HG03378 (cell line): Measurements from ENCODE around the gene NIPAL1.
"Not testable (repeated sequence)": the region's sequence is repeated elsewhere in the genome, so short reads cannot be mapped to it uniquely, and the experiment has no call there.

Experiments
- ATAC-seq: cut with Tn5 transposase; IDR thresholded peaks from one replicate; pipeline ENCODE4 v1.9.1; 2021; ENCODE audit warnings: mild to moderate bottlenecking, moderate library complexity; ENCODE audit not compliant: unreplicated experiment

NIPAL1 gene

DNA sequence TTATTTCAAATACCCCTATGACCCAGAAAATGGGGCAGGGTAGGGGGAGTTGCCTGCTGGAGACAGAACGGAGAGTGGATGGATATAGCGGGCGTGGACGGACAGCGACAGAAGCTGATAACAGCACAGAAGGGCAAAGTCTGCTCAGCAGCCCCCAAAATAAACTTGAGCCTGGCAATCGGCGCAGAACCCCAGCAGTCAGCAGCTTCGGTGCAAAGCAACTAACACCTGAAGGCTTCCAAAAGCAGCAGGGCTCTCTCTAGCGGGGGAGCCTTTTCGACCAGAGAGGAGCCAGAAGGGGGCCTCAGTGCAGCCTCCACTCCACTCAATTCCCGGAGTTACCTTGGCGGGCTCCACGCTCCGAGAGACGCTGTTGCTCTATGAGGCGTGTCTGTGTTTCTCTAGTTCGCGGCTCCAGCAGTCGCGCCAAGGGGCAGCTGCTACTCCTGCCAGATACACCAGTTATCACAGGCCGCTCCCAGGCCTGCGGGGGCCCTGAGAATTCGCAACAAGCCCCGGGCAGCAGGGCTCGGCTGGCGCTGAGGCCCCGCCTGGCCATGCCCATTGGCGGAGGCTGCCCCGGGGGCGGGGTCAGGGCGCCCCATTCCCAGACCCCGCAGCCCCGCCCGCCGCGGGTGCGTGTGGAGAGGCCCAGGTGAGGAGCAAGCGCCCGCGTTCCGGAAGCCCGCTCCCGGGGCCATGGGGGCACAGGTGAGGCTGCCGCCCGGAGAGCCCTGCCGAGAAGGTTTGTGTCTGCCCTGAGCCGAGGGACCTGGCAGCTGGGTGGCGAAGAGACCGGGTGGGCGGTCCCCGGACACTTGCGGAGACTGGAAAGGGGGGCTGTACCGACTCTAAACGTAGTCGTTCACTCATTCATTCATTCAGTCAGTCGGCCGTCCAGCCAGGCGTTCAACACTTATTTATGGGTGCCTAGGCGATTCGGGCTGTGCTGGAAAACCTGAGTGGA is at the start of gene NIPAL1, which contains the start of gene CNGA1:
Gene NIPAL1, plus strand, starts transcription at position 632 of the 967 bp plus-strand sequence. Its CDS starts 68 bp downstream, at position 700.
Gene CNGA1, minus strand, starts transcription at position 541 of the 967 bp plus-strand sequence. CDS start 63,992 bp downstream, outside the sequence.
- peak; percentile 78 for ATAC-seq

DNA sequence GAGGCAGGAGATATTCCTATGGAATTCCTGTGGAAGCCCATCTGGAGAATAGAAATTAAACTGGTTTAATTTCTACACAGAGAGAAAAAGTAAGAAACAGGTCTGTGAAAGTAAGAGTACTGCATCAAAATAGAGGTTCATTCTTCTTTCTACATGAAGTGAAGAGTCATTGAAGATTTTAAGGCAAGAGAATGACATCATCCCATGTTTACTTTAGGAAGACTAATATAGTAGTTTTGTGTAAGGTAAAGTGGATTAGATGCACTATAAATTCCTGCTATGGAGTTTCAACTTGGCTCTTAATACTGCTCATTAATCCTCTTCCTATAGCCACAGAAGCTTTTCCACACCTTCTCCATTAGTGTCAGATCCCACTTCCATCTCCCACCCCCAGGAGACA is 47.7 kb upstream of the NIPAL1 start:
- ATAC-seq = no peak

DNA sequence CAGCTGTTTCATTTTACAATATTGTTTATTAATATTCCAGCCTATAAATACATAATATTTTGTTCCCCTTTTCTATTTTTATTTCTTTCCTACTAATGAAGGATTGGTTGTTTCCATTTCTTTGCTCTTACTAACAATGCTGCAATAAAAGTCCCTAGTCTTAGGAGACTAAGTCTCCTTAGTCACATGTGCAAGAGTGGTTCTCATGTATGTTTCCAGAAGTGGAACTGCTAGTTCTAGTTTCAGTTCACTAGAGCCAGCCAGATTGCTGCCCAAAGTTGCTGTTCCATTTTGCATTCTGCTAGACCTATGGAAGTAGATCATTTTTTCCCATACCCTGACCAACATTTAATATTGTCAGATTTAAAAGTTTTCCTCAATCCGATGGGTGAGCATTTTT is 44.4 kb upstream of the NIPAL1 start:
- peak; percentile 94 for ATAC-seq

DNA sequence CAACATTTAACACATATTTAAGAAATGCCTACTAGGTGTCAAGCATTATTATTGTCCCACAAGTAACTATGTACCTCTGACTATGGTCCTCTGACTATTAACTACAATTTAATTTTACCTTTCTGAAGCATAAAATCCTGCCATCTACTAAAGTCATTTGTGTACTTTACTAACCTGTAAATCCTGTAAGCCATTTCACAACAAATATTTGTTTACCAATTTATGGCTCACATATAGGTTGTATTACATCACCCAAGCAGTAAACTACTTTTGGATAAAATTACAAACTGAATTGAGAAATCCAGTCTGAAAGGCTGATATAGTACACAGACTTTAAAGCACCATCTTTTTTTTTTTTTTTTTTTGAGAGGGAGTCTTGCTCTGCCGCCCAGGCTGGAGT is 43.9 kb upstream of the NIPAL1 start:
- no peak for ATAC-seq

DNA sequence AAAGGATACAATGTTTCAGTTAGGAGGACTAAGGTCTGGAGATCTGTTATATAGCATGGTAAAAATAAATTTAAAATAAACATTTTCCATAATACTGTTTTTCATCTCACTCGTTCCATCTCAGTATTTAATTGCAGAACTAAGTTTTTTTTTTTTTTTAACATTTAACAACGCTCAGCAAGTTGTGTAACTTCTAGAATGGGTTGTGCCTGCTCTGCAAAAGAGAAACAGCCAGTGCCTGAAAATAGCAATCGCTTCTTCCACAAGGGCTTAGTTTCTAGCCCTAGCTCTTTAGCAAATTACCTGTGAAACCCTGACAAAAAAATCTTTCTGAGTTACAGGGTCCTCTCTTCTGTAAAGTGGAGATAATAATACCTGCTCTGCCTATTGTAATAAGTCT is 42.0 kb upstream of the NIPAL1 start:
- no peak for ATAC-seq

DNA sequence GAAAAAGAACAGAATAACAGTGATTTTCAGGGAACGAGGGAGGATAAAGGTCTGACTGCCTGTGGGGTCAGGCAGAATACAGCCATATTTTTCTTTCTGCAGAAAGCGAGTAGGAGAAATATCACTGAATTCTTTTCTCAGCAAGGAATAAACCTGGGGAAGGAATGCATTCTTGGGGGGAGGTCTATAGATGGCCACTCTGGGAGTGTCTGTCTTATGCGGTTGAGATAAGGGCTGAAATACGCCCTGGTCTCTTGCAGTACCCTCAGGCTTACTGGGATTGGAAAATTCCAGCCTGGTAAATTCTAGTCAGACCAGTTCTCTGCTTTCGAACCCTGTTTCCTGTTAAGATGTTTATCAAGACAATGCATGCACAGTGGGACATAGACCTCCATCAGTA is 26.4 kb upstream of the NIPAL1 start:
- no peak for ATAC-seq

DNA sequence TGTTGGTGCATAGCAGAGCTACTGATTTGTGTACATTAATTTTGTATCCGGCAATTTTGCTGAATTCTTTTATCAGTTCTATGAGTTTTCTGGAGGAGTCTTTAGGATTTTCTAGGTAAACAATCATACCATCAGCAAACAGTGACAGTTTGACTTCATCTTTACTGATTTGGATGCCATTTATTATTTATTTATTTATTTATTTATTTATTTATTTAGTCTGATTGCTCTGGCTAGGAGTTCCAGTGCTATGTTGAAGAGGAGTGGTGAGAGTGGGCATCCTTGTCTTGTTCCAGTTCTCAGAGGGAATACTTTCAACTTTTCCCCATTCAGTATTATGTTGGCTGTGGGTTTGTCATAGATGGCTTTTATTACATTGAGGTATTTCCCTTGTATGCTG is 24.1 kb upstream of the NIPAL1 start:
- not testable (repeated sequence) for ATAC-seq

DNA sequence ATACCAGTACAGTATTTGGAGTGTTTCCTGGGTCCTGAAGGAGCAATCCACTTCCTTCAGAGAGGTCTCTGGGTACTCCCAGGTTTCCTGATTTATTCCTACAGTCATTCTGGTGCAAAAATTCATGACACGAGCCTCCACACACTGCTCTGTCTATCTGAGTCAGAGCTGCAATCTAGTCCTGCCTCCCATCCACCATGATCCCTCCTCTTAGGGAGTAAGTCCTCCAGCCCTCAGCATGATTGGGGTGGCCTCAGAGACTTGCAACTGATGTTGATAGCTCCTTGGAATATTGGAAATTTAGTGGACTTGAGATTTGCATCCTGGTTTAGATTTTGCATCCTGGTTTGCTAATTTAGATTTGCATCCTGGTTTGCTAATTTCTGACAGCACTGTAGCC is 20.6 kb upstream of the NIPAL1 start:
- no peak for ATAC-seq

DNA sequence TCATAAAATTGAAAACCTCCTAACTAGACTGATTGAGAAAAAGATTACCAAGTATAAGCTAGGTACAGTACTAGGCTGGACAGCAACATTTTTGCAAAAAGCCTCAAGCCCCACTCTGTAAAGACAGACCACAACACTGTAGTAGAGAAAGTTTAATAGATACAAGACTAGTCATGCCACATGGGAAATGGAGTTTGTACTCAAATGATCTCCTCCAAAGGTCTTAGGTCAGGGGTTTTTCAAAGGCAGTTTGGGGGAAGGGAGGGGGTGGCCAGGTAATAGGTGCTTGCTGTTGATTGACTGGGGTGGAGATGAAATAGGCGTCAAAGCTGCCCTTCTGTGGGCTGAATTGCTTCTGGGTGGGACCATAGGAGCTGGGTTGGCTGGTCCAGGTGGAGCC is 14.3 kb upstream of the NIPAL1 start:
- ATAC-seq = no peak

DNA sequence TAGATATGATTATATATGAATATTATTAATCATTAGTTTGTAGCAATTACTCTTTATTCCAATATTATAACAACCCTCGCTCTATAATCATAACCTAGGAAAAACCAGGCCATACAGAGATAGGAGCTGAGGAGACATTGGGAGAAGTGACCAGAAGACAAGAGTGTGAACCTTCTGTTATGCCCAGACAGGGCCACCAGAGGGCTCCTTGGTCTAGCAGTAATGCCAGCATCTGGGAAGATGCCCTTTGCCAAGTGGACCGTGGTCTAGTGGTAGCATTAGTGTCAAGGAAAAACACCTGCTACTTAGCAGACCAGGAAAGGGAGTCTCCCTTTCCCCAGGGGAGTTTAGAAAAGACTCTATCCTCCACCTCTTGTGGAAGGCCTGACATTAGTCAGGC is 13.0 kb upstream of the NIPAL1 start:
- ATAC-seq = not testable (repeated sequence)

DNA sequence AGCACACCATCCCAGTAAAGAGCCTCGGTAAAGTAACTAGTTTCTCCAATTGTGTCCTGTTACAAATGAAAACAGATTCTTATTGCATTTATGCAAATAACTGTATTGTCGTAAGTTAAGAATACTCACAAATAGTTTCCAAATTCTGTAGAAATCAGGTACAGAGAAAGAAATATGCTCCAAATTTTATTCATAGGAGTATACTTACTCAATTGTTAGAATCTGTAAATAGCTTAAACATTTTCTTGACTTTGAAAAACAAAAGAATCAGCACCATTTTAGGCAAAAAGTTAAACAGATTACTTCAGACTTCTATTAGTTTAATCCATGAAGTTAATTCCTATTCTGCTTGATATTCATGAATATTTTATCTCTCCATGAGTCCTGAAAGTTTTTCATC is 10.8 kb upstream of the NIPAL1 start:
- no peak for ATAC-seq

DNA sequence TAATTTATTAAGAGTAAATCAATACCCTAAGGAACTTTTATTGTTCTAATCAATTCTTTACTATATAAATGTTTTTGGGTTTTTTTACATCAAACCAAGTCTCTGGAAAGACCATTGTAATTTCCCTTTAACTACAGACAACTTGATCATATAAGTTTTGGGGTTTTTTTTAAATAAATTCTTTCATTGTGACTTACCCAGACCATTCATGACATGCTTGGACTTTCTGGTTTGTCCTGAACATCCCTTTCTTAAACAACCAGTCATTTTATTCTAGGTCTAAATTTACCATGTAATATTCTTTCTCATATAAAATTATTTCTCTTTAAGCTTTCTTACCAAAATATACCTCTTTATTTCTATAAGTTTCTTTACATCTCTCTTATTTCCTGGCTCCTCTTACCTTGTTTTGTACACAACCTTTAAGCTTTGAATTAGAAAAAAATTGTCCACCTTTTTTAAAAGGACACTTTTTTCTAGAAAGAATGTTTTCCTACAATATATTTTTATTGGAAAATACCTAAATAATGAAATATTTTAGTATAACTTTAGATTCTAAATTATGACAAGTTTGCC is 8.5 kb upstream of the NIPAL1 start:
- no peak for ATAC-seq

DNA sequence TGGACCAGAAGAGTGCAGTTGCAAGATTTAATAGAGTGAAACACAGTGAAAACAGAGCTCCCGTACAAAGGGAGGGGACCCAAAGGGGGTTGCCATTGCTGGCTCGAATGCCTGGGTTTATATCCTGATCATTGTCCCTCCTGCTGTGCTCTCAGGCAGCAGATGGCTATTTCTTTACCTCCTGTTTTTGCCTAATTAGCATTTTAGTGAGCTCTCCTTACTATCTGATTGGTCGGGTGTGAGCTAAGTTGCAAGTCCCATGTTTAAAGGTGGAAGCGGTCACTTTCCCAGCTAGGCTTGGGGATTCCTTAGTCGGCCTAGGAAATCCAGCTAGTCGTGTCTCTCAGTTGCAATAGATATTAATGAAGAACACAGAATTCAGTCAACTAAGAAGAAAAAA is 5.7 kb upstream of the NIPAL1 start:
- not testable (repeated sequence) for ATAC-seq

DNA sequence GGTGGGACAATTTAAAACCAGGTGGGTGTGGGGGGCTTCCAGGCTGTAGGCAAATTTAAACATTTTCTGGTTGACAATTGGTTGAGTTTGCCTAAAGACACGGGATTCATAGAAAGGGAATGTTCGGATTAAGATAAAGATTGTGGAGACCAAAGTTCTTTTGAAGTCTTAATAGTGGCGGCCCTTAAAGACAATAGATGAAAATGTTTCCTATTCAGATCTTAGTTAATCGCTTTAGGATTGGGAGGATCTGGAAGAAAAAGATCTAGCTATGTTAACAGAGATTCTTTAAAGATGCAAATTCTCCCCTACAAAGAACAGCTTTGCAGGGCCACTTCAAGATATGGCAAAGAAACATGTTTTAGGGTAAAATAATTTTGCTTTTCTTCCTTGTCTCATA is 4.8 kb upstream of the NIPAL1 start:
- no peak for ATAC-seq

DNA sequence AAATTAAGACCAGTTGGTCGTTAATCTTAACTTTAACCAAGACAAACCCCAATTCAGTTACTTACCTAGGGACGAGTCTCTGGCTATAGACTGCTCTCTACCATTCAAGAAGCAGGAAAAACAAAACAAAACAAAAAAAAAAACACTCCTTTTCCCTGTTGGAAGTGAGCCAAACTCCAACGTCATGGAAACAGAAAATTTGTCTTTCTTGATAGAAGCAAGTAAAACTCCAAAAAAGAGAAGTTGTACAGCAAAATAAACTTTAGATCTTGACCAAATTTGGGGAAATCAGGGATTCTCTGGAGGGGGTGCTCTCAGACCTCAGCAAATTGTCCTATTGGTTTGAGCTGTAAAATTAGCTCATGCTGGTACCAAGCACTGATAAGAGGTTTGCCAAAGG is 3.7 kb upstream of the NIPAL1 start:
- no peak for ATAC-seq

DNA sequence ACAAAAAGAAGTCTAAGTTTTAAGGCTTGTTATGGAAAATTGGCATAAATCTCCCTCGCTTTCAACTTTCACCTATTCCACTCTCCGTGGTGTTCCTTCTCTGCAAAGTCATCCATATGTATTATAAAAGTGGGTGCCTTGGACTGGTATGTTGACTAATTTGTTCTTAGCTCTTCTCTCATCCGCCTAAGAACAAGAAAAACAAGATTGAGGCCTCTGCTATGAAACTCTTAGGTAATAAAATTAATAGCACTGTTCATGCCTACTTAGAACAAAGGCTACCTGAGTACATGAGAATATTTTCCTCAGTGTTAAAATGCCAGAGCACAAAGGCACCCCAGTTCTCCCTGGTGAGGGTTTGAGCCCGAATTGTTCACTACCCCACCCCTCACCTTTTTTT is 1.4 kb upstream of the NIPAL1 start:
- ATAC-seq = no peak

DNA sequence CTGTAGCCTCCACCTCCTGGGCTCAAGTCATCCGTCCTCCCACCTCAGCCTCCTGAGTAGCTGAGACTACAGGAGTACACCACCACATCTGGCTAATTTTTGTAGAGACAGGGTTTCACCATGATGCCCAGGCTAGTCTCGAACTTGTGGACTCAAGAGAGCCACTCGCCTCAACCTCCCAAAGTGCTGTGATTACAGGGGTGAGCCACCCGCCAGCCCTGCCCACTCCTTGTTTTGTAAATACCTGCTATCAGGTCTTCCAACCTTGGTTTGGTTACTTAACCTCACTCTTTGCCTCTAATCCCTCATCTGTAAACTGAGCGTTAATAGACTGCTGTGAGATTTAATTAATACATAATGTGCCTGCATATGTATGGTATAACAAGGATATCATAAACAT is 894 bp upstream of the NIPAL1 start:
- no peak for ATAC-seq

DNA sequence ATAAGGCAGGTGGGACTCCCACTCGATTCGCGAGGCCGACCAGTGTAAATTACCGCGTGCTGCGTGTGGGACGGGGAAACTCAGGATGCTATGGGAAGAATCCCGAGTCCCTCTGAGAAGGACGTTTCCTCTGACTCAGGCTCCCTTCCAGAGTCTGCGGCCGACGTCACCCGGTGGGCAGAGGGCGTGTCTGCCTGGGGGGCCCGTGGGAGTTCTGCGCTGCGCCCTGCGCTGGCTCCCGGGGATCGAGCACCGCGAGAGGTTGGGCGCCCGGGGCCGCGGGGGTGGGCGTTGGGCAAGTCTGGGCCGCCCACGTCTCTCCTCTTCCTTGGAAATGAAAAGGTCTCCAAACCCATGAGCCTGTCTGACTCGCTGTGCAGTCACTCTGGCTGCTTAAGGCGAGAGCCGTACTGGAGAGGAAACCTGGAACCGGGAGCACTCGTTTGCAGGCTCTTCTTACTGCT is 568 bp downstream of the NIPAL1 start:
- no peak for ATAC-seq

DNA sequence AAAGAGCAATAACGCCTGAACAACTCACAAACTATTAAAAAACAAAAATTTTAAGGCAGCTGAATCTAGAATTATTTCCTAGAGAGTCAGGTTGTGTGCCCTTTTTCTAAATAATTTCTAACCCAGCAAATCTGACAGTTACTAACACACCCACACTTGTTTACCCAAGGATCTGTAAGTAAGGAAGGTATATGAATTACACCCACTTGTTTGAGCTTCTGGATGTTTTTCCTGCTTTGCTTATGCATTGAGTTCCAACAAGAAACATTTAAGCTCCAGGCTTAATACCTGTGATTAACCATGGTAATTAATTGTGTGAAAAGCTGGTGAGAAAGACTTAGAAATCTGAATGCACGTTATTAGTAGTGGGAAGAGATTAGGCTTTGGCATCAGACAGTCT is 1.5 kb downstream of the NIPAL1 start:
- ATAC-seq = no peak

DNA sequence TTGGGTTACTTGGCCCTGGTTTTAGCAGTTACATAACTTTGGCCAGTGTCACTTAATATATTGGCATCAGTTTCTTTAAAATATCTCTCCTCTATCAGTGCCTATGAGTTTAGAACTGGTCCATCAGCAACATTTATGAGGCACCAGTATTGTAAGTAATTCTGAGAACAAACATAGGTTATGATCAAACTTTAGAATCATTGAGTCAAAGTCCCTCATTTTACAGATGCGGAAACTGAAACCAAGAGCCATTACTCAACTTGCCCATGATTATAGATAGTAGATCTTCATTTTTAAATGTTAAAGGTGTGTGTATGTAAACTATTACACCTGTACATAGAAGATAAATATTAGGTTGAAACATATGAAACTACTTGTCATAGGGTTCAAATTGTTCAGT is 4.5 kb downstream of the NIPAL1 start:
- ATAC-seq = no peak

DNA sequence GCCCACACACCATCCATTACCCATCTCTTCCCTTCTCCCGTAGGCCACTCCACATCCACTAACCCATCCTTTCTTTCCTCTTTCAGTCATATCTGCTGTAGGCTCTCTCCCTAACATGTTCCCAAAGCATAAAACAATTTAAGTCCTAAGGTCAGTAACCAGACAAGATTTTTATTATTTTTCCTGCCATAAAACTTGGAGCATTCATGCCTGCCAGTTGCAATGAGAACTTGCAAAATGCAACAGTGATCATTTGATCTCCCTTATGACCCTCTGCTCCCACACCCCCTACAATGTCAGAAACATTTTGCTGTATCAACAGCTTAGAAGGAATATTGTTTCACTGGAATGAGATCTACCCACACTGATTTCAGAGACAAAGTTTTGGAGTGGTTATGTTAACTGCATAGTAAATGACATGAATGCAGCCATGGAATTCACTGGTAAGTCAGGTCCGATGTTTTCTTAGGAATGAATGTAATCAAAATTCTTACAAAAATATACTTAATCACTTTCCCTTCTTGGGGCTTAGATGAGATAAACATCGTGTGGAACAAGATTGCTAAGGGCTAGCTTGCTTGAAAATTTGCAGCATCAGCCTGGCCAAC is 5.7 kb downstream of the NIPAL1 start:
- ATAC-seq = no peak

DNA sequence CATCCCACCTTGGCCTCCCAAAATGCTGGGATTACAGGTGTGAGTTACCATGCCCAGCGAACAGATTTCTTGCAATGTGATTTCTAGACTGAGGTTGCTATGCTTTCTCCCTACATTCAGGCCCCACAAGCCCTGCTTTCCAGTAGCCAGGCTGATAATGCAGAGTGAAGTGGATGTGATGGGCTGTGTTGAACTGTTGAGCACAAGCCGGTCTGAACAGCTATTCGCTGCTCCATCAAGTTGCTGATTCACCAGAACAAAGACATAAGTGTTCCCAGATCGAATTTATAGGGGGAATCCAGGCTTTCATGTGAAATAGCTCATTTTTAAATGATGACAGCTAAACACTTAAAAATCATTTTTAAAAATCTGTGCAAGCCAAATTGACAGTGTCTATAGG is 8.0 kb downstream of the NIPAL1 start:
- no peak for ATAC-seq
